ENCODE results near the gene SRGAP1. TPM values are rescaled to one million over a fixed set of nuclear protein-coding genes. Genes with fewer than 3 reads are reported as not detected.
"Not testable (repeated sequence)": the region's sequence is repeated elsewhere in the genome, so short reads cannot be mapped to it uniquely, and the experiment has no call there.

Gene SRGAP1
- total and polyA plus RNA-seq, 2 of the 8 experiments (the other 6 are each of a cell fraction or from before 2014, with no cell fraction given): 3.2 to 7.3 TPM

DNA sequence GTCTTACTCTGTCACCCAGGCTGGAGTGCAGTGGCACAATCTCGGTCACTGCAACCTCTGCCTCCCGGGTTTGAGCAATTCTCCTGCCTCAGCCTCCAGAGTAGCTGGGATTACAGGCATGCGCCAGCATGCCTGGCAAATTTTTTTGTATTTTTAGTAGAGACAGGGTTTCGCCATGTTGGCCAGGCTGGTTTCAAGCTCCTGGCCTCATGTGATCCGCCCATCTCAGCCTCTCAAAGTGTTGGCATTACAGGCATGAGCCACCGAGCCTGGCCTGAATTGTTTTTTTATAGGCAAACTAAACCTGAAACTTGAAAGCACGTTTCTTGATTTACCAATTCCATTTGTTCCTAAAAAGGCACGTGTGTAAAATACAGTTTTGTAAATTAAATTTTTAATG is 173.6 kb downstream of the SRGAP1 start:
- H2AFZ ChIP-seq (ENCODE audit: low read length); H4K8ac ChIP-seq (ENCODE audit: extremely low read depth, insufficient read depth, low read length); H2BK5ac ChIP-seq (ENCODE audit: low read depth, low read length); H3K23ac ChIP-seq (ENCODE audit: insufficient read length); H2BK12ac ChIP-seq (ENCODE audit: low read depth, low read length); H3K23me2 ChIP-seq (ENCODE audit: low read depth, low read length); H3K4ac ChIP-seq (replicated peaks; ENCODE audit: insufficient read length, low read depth, low read length); H3K4me3 ChIP-seq (ENCODE audit: extremely low read depth in 1 of 4, insufficient read depth in 2 of 4, low read depth in 3 of 4, low read length in 4 of 4); H2AK5ac ChIP-seq (ENCODE audit: low read depth, low read length); DNase-seq (ENCODE audit: low read depth in 1 of 2, low spot score in 2 of 2); CTCF ChIA-PET (ENCODE audit: partially characterized antibody); H3K4me1 ChIP-seq (replicated peaks in 1 of 4; ENCODE audit: control insufficient read depth in 3 of 4, insufficient read depth in 4 of 4, low read length in 3 of 4); H3K4me2 ChIP-seq (ENCODE audit: insufficient read depth in 1 of 2, low read depth in 2 of 2, low read length in 2 of 2); H3K9ac ChIP-seq (replicated peaks in 1 of 4; ENCODE audit: extremely low read depth in 1 of 4, low read depth in 3 of 4, low read length in 3 of 4); H2BK15ac ChIP-seq (ENCODE audit: low read length); H4K20me1 ChIP-seq (replicated peaks in 1 of 2; ENCODE audit: control insufficient read depth in 1 of 2, insufficient read depth in 2 of 2, low read length in 2 of 2); H3K14ac ChIP-seq (ENCODE audit: insufficient read length); H3K36me3 ChIP-seq (ENCODE audit: control insufficient read depth in 2 of 4, insufficient read depth in 4 of 4, low read length in 3 of 4); H3K9me3 ChIP-seq (ENCODE audit: insufficient read depth in 2 of 2, low read depth in 1 of 2, low read length in 1 of 2); H2BK120ac ChIP-seq (replicated peaks; ENCODE audit: low read depth, low read length); H3K18ac ChIP-seq (ENCODE audit: extremely low read depth, low read length); H3K27ac ChIP-seq (ENCODE audit: low read depth, low read length); H4K5ac ChIP-seq (ENCODE audit: insufficient read length, low read depth, low read length); H3K56ac ChIP-seq (replicated peaks; ENCODE audit: insufficient read length, low read depth, low read length); FAIRE-seq; H3K27me3 ChIP-seq (replicated peaks in 1 of 4; ENCODE audit: control insufficient read depth in 3 of 4, extremely low read depth in 1 of 4, insufficient read depth in 3 of 4, low read length in 3 of 4); H4K91ac ChIP-seq (replicated peaks; ENCODE audit: insufficient read length, low read length); H3K79me2 ChIP-seq (ENCODE audit: control insufficient read depth in 1 of 2, insufficient read depth in 2 of 2, low read length in 2 of 2); H2BK20ac ChIP-seq (ENCODE audit: low read length); H3K79me1 ChIP-seq (ENCODE audit: low read depth, low read length); POLR2A ChIA-PET (ENCODE audit: partially characterized antibody): not testable (repeated sequence)
- 90% methylated on average over 8 of the region's 8 CpGs; no CpG with 5 or more reads in 1 of the 2 experiments for WGBS, 2 experiments (ENCODE audit: extremely low coverage in 1 of 2, insufficient coverage in 1 of 2, insufficient read length in 1 of 2, insufficient replicate concordance in 2 of 2, low coverage in 1 of 2, low lambda C conversion rate in 2 of 2, missing lambda C conversion rate in 1 of 2)
